HCT116 (cell line): Measurements from ENCODE around the gene TGM4.

Experiments used
- EGR1 ChIP-seq: IDR thresholded peaks from 2 replicates; pipeline ENCODE4 v1.6.1; 2012; ENCODE audit warnings: low read depth
- POLR2A ChIP-seq: IDR thresholded peaks from 2 replicates; pipeline ENCODE4 v1.7.0; 2011; ENCODE audit warnings: borderline replicate concordance; ENCODE audit not compliant: insufficient read depth, insufficient read length; ENCODE audit errors: extremely low read depth
- POLR2AphosphoS5 ChIP-seq: IDR thresholded peaks from 2 replicates; pipeline ENCODE4 v1.6.1; 2011; ENCODE audit warnings: mild to moderate bottlenecking, low read depth, low read length, moderate library complexity
- TCF7L2 ChIP-seq: IDR thresholded peaks from 2 replicates; pipeline ENCODE4 v1.7.0; 2011; ENCODE audit warnings: borderline replicate concordance, inconsistent platforms; ENCODE audit not compliant: insufficient read depth, insufficient read length; ENCODE audit errors: extremely low read depth
- TF ChIP-seq, protein P1 (sequence below), 3 experiments: fragments of 200-600 bp in 1 of 3; sonication (generic) in 1 of 3; IDR thresholded peaks in 2 of 3; conservative IDR thresholded peaks in 1 of 3; 2 replicates each; pipeline ENCODE4 v1.5.1; 2012 to 2017; ENCODE audit warnings: low read depth in 2 of 3, low read length in 2 of 3, antibody characterized with exemption in 1 of 3, borderline replicate concordance in 1 of 3, control low read depth in 1 of 3, mild to moderate bottlenecking in 1 of 3, mixed read lengths in 1 of 3, mixed run types in 1 of 3, moderate library complexity in 1 of 3; ENCODE audit not compliant: insufficient read depth in 1 of 3

DNA sequence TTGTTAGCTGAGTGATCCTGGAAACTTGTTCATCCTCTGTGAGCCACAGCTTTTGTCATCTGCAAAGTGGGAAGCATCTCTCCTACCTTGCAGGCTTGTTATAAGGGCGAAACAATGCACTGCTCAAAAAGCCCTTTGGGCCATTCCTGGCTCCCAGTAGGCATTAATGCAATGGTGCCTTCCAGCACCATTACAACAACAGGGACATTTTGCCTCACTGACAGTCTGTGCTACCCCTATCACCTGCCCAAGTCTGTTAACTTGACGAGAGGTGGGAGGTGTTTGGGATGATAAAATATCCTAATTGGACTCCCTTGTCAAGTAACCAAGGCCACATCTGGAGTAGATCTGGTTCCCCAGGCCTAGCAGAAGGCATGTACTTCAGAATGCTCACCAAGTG, 57.4 kb downstream of the TGM4 start:
- TF ChIP-seq TCF7L2 (no peak), EGR1 (no peak), POLR2A (no peak), POLR2AphosphoS5 (no peak)
- TF ChIP-seq, protein P1, sequence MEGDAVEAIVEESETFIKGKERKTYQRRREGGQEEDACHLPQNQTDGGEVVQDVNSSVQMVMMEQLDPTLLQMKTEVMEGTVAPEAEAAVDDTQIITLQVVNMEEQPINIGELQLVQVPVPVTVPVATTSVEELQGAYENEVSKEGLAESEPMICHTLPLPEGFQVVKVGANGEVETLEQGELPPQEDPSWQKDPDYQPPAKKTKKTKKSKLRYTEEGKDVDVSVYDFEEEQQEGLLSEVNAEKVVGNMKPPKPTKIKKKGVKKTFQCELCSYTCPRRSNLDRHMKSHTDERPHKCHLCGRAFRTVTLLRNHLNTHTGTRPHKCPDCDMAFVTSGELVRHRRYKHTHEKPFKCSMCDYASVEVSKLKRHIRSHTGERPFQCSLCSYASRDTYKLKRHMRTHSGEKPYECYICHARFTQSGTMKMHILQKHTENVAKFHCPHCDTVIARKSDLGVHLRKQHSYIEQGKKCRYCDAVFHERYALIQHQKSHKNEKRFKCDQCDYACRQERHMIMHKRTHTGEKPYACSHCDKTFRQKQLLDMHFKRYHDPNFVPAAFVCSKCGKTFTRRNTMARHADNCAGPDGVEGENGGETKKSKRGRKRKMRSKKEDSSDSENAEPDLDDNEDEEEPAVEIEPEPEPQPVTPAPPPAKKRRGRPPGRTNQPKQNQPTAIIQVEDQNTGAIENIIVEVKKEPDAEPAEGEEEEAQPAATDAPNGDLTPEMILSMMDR (IDR thresholded peaks at IDR 0.05 in 2 of 3, conservative IDR thresholded peaks at IDR 0.05 in 1 of 3; ENCODE audit: borderline replicate concordance in 1 of 3, insufficient read depth in 1 of 3, low read depth in 2 of 3, low read length in 2 of 3), result no peak
